Measurements from ENCODE around the gene CYP17A1.

Gene CYP17A1

GRCh38 chr10:102795453-102796406 lies 41.5 kb downstream of the CYP17A1 start:
- Histone ChIP-seq H3K27me3 (ENCODE audit: control insufficient read depth, insufficient read depth, low read length, poor library complexity, severe bottlenecking) (no peaks in the 10 kb centered on the region), H3K9me3 (ENCODE audit: control insufficient read depth, low read length) (no peaks in the 10 kb centered on the region), H3K36me3 (ENCODE audit: control insufficient read depth, insufficient read depth, low read length) (peaks cover 5% of the 10 kb centered on the region), H3K27ac (ENCODE audit: insufficient read depth, low read depth, low read length, poor library complexity, severe bottlenecking) (no peak overlapping the region), H3K4me3 (ENCODE audit: insufficient read depth, low read depth, low read length) (no peak overlapping the region), H3K4me1 (ENCODE audit: control insufficient read depth, insufficient read depth, low read length) (peaks cover 22% of the 10 kb centered on the region)
- 75 to 81% methylated on average over 15 of the region's 15 CpGs for WGBS, 2 experiments

- Histone ChIP-seq H3K9me3 (ENCODE audit: control insufficient read depth, low read length) (no peaks in the 10 kb centered on the region), H3K4me3 (ENCODE audit: insufficient read depth, low read depth, low read length) (no peak overlapping the region), H3K27ac (ENCODE audit: insufficient read depth, low read depth, low read length, poor library complexity, severe bottlenecking) (no peak overlapping the region), H3K36me3 (ENCODE audit: control insufficient read depth, insufficient read depth, low read length) (no peaks in the 10 kb centered on the region), H3K4me1 (ENCODE audit: control insufficient read depth, insufficient read depth, low read length) (peaks cover 14% of the 10 kb centered on the region), H3K27me3 (ENCODE audit: control insufficient read depth, insufficient read depth, low read length, poor library complexity, severe bottlenecking) (no peaks in the 10 kb centered on the region)
- WGBS, 2 experiments = 94 to 97% methylated on average over 8 of the region's 8 CpGs
Observed at GRCh38 chr10:102791754-102792395, 45.3 kb downstream of the CYP17A1 start.

- Histone ChIP-seq H3K36me3 (ENCODE audit: control insufficient read depth, insufficient read depth, low read length) (no peaks in the 10 kb centered on the region), H3K27ac (ENCODE audit: insufficient read depth, low read depth, low read length, poor library complexity, severe bottlenecking) (no peak overlapping the region), H3K4me3 (ENCODE audit: insufficient read depth, low read depth, low read length) (no peak overlapping the region), H3K4me1 (ENCODE audit: control insufficient read depth, insufficient read depth, low read length) (peaks cover 12% of the 10 kb centered on the region), H3K27me3 (ENCODE audit: control insufficient read depth, insufficient read depth, low read length, poor library complexity, severe bottlenecking) (no peaks in the 10 kb centered on the region), H3K9me3 (ENCODE audit: control insufficient read depth, low read length) (no peaks in the 10 kb centered on the region)
- 93 to 97% methylated on average over 2 of the region's 2 CpGs for WGBS, 2 experiments
Observed at GRCh38 chr10:102785818-102786217, 51.4 kb downstream of the CYP17A1 start.

- 88 to 96% methylated on average over 1 of the region's 1 CpG for WGBS, 2 experiments
- no peak overlapping the region for H3K27ac ChIP-seq (ENCODE audit: insufficient read depth, low read depth, low read length, poor library complexity, severe bottlenecking)
Observed at GRCh38 chr10:102783568-102783967, 53.6 kb downstream of the CYP17A1 start.

GRCh38 chr10:102782673-102783551 lies 54.3 kb downstream of the CYP17A1 start:
- Histone ChIP-seq H3K4me1 (ENCODE audit: control insufficient read depth, insufficient read depth, low read length) (peaks cover 32% of the 10 kb centered on the region), H3K36me3 (ENCODE audit: control insufficient read depth, insufficient read depth, low read length) (no peaks in the 10 kb centered on the region), H3K9me3 (ENCODE audit: control insufficient read depth, low read length) (no peaks in the 10 kb centered on the region), H3K4me3 (ENCODE audit: insufficient read depth, low read depth, low read length) (no peak overlapping the region), H3K27ac (ENCODE audit: insufficient read depth, low read depth, low read length, poor library complexity, severe bottlenecking) (no peak overlapping the region), H3K27me3 (ENCODE audit: control insufficient read depth, insufficient read depth, low read length, poor library complexity, severe bottlenecking) (no peaks in the 10 kb centered on the region)
- 88% methylated on average over 18 of the region's 18 CpGs for WGBS, 2 experiments

More at GRCh38 chr10:102783568-102783967, 53.6 kb downstream of the CYP17A1 start:
- H3K4me1 ChIP-seq (ENCODE audit: control insufficient read depth, insufficient read depth, low read length) = peaks cover 26% of the 10 kb centered on the region
- H3K27me3 ChIP-seq (ENCODE audit: control insufficient read depth, insufficient read depth, low read length, poor library complexity, severe bottlenecking) = no peaks in the 10 kb centered on the region
- H3K36me3 ChIP-seq (ENCODE audit: control insufficient read depth, insufficient read depth, low read length) = no peaks in the 10 kb centered on the region
- no peak overlapping the region for H3K4me3 ChIP-seq (ENCODE audit: insufficient read depth, low read depth, low read length)
- no peaks in the 10 kb centered on the region for H3K9me3 ChIP-seq (ENCODE audit: control insufficient read depth, low read length)

GRCh38 chr10:102781921-102782557 lies 55.2 kb downstream of the CYP17A1 start:
- no peak overlapping the region for H3K4me3 ChIP-seq (ENCODE audit: insufficient read depth, low read depth, low read length)
- H3K4me1 ChIP-seq (ENCODE audit: control insufficient read depth, insufficient read depth, low read length) = peaks cover 41% of the 10 kb centered on the region
- WGBS, 2 experiments = 87 to 88% methylated on average over 6 of the region's 6 CpGs
- H3K27ac ChIP-seq (ENCODE audit: insufficient read depth, low read depth, low read length, poor library complexity, severe bottlenecking) = no peak overlapping the region
- no peaks in the 10 kb centered on the region for H3K27me3 ChIP-seq (ENCODE audit: control insufficient read depth, insufficient read depth, low read length, poor library complexity, severe bottlenecking)
- no peaks in the 10 kb centered on the region for H3K36me3 ChIP-seq (ENCODE audit: control insufficient read depth, insufficient read depth, low read length)
- no peaks in the 10 kb centered on the region for H3K9me3 ChIP-seq (ENCODE audit: control insufficient read depth, low read length)

GRCh38 chr10:102781090-102781920 lies 55.9 kb downstream of the CYP17A1 start:
- 60 to 61% methylated on average over 8 of the region's 8 CpGs for WGBS, 2 experiments
- Histone ChIP-seq H3K27me3 (ENCODE audit: control insufficient read depth, insufficient read depth, low read length, poor library complexity, severe bottlenecking) (no peaks in the 10 kb centered on the region), H3K27ac (ENCODE audit: insufficient read depth, low read depth, low read length, poor library complexity, severe bottlenecking) (no peak overlapping the region), H3K4me1 (ENCODE audit: control insufficient read depth, insufficient read depth, low read length) (peaks cover 45% of the 10 kb centered on the region), H3K9me3 (ENCODE audit: control insufficient read depth, low read length) (no peaks in the 10 kb centered on the region), H3K36me3 (ENCODE audit: control insufficient read depth, insufficient read depth, low read length) (no peaks in the 10 kb centered on the region), H3K4me3 (ENCODE audit: insufficient read depth, low read depth, low read length) (no peak overlapping the region)
